NB4 (cell line): ENCODE data around the gene CDK11B.
"Not testable (repeated sequence)": the region's sequence is repeated elsewhere in the genome, so short reads cannot be mapped to it uniquely, and the experiment has no call there.

Experiments
- DNase-seq: peaks from one replicate; pipeline ENCODE4 v3.0.0; 2010; ENCODE audit warnings: low read depth
- H3K4me3 ChIP-seq: one replicate; pipeline ENCODE4 v1.5.1; 2011; ENCODE audit warnings: mild to moderate bottlenecking, low read depth, low read length, moderate library complexity
- CTCF ChIP-seq: IDR thresholded peaks from one replicate; pipeline ENCODE4 v1.5.1; 2012; ENCODE audit warnings: low read depth, low read length
- MAX ChIP-seq: IDR thresholded peaks from 2 replicates; pipeline ENCODE4 v1.6.1; 2011; ENCODE audit warnings: low read depth, low read length
- MYC ChIP-seq: IDR thresholded peaks from 2 replicates; pipeline ENCODE4 v1.6.1; 2011; ENCODE audit warnings: low read depth, low read length
- POLR2A ChIP-seq: IDR thresholded peaks from 2 replicates; pipeline ENCODE4 v1.6.1; 2011; ENCODE audit warnings: mild to moderate bottlenecking; ENCODE audit not compliant: insufficient read length; ENCODE audit errors: extremely low read depth

Gene CDK11B

GRCh38 chr1:1680031-1680911 is 21.5 kb upstream of the CDK11B start:
- no peak for DNase-seq
- no peak for TF ChIP-seq MYC
- TF ChIP-seq POLR2A: no peak
- no peak for TF ChIP-seq MAX
- TF ChIP-seq CTCF: no peak
- H3K4me3 ChIP-seq: no peak overlapping the region

GRCh38 chr1:1678581-1679380 is 20.0 kb upstream of the CDK11B start:
- no peak for TF ChIP-seq MAX
- TF ChIP-seq CTCF: peak; percentile 44
- TF ChIP-seq POLR2A: no peak
- TF ChIP-seq MYC: no peak
- DNase-seq: peak; percentile 56
- H3K4me3 ChIP-seq: no peak overlapping the region

GRCh38 chr1:1677718-1678580 is 19.1 kb upstream of the CDK11B start:
- no peak overlapping the region for H3K4me3 ChIP-seq
- no peak for TF ChIP-seq POLR2A
- TF ChIP-seq MAX: no peak
- TF ChIP-seq MYC: no peak
- TF ChIP-seq CTCF: no peak
- peak; percentile 73 for DNase-seq

- not testable (repeated sequence) for H3K4me3 ChIP-seq, DNase-seq
These were observed 17.3 kb upstream of the CDK11B start for GRCh38 chr1:1676087-1676486.

GRCh38 chr1:1675218-1675617 is 16.4 kb upstream of the CDK11B start:
- not testable (repeated sequence) for H3K4me3 ChIP-seq, DNase-seq

- not testable (repeated sequence) for H3K4me3 ChIP-seq
- peak; percentile 31 for DNase-seq
These were observed 16.0 kb upstream of the CDK11B start for GRCh38 chr1:1674806-1675205.

GRCh38 chr1:1672181-1672965 is 13.6 kb upstream of the CDK11B start:
- TF ChIP-seq MYC (no peak), MAX (no peak), POLR2A (no peak), CTCF (no peak)
- peak; percentile 73 for DNase-seq

More at GRCh38 chr1:1672181-1672965, 13.6 kb upstream of the CDK11B start:
- H3K4me3 ChIP-seq: no peak overlapping the region
